Activated CD8-positive, alpha-beta memory T cell treated with anti-CD3 and anti-CD28 coated beads, Interleukin-2, amount 10 ng/mL, durations not matched to agents 7 days and 5 days (primary cell): ENCODE results near the gene ABL2. TPM values are rescaled to one million over a fixed set of nuclear protein-coding genes. Genes with fewer than 3 reads are reported as not detected.
"Not testable (repeated sequence)": the region's sequence is repeated elsewhere in the genome, so short reads cannot be mapped to it uniquely, and the experiment has no call there.

ENCODE experiments used
- ATAC-seq: fragments of 150-1000 bp; cut with Tn5 transposase; one replicate; pipeline ENCODE4 v1.10.0; 2021; ENCODE audit warnings: moderate library complexity
- CTCF ChIA-PET: fragments of 350-600 bp; sonication (Branson Sonifier 250); formaldehyde crosslinking; loops from one replicate; lab custom pipeline; 2021; ENCODE audit warnings: antibody characterized with exemption; lab: Charles Lee
- DNase-seq: peaks from one replicate; pipeline ENCODE4 v3.0.0-alpha.2; 2020
- H3K27ac Mint-ChIP-seq: one replicate; pipeline ENCODE4 v1.8.0; 2021; ENCODE audit warnings: mild to moderate bottlenecking, mixed read lengths
- H3K27me3 Mint-ChIP-seq: one replicate; pipeline ENCODE4 v1.8.0; 2021; ENCODE audit warnings: mixed read lengths
- H3K36me3 Mint-ChIP-seq: one replicate; pipeline ENCODE4 v1.8.0; 2021; ENCODE audit warnings: mild to moderate bottlenecking, mixed read lengths
- H3K4me1 Mint-ChIP-seq: one replicate; pipeline ENCODE4 v1.8.0; 2021; ENCODE audit warnings: mixed read lengths
- H3K4me3 Mint-ChIP-seq: one replicate; pipeline ENCODE4 v1.8.0; 2021; ENCODE audit warnings: mild to moderate bottlenecking, moderate library complexity, mixed read lengths
- H3K9me3 Mint-ChIP-seq: one replicate; pipeline ENCODE4 v1.8.0; 2022; ENCODE audit warnings: low read depth, mixed read lengths
- total RNA-seq, 2 experiments: library from RNA; stranded (reverse); gene quantifications; one replicate each; pipeline ENCODE4 v1.2.3, GENCODE V29; 2021

ABL2 gene
- total RNA-seq, 2 experiments from 2014 or later = 7.8 to 8.0 TPM

DNA sequence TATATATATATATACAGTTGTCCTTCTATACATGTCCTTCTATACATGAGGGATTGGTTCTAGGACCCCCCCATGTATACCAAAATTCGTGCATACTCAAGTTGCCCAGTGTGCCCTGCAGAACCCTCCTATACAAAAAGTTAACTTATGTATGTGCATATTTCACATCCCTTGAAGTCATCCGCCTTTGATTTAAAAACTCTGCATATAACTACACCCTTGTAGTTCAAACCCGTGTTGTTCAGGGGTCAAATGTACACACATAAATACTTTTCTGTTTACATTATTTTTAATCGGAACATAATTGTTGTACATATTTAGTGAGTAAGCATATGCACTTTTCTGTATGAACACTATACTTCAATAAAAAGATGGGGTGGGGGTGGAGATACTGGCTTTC, 7.7 kb upstream of the ABL2 start:
- Mint-ChIP-seq H3K4me1 (no peaks in the 10 kb centered on the region), H3K36me3 (no peaks in the 10 kb centered on the region), H3K9me3 (no peaks in the 10 kb centered on the region), H3K27ac (no peak overlapping the region), H3K4me3 (no peak overlapping the region), H3K27me3 (peaks cover 2% of the 10 kb centered on the region)
- no peak for DNase-seq
- CTCF ChIA-PET = interaction anchor here (0.6 kb wide), 1 partner anchor 14 kb away, joined by 3 read pairs; no protein-coding TSS in a partner anchor
- ATAC-seq = no peak

DNA sequence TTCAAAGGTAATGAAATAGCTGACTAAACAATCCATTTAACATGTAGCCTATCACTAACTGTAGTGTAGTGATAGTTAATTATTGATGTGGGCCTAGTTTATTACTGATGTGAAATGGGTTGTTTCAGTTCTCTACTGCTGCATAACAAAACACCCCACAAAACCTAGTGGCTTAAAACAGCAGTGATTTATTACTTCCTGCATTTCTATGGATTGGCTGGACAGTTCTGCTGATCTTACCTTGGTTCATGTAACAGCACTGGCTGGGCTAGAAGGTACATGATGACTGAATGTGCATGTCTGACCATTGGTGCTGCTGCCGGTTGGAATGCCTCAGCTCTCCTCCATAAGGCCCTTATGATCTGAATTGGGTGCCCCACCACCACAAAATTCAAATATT, 5.4 kb upstream of the ABL2 start:
- no peak overlapping the region for H3K27ac Mint-ChIP-seq
- peaks cover 8% of the 10 kb centered on the region for H3K27me3 Mint-ChIP-seq
- no peaks in the 10 kb centered on the region for H3K9me3 Mint-ChIP-seq
- no peak for ATAC-seq
- CTCF ChIA-PET = no interaction called here
- H3K4me3 Mint-ChIP-seq = no peak overlapping the region
- H3K4me1 Mint-ChIP-seq = peaks cover 4% of the 10 kb centered on the region
- no peaks in the 10 kb centered on the region for H3K36me3 Mint-ChIP-seq
- DNase-seq = no peak

DNA sequence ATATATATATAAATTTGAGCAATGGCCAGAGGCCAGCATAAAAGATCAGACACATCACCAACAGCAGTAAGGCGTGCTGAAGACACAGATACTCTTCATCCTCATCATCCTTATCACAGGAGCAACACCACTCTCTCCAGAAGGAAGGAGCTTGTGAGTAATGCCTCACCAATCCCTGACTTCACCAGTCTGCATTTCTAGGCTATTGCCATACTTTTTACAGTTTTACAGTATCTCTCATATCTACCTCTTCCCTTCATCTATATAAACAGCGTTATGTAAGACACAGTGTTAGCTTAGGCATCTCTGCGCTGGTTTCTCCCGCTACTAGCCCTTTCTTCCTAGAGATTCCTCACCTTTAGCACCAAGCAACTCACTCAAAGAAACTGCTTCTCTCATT, 2.4 kb upstream of the ABL2 start:
- CTCF ChIA-PET = no interaction called here
- Mint-ChIP-seq H3K4me3 (no peak overlapping the region), H3K27me3 (peaks cover 8% of the 10 kb centered on the region), H3K27ac (no peak overlapping the region), H3K36me3 (peaks cover 4% of the 10 kb centered on the region), H3K9me3 (no peaks in the 10 kb centered on the region), H3K4me1 (peaks cover 19% of the 10 kb centered on the region)
- ATAC-seq (no peak), DNase-seq (no peak)

DNA sequence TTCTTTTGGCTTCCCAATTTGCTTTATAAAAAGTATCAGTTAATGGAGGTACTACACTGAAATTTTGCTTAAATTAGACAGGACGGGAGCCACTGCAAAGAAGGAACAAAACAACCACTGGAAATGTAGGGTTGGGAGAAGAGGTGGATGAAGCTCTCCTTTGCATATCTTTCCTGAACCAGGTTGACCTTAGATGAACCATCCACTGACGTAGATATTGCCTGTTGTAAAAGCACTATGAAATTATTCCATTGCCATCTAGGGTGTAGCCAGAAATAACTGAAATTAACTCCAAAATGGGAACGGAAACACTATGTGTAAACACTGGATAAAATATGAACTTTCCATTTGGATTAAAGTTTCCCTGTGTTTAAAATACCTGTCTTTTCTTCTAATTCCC, 1.2 kb upstream of the ABL2 start:
- DNase-seq = no peak
- no peaks in the 10 kb centered on the region for H3K9me3 Mint-ChIP-seq
- CTCF ChIA-PET = no interaction called here
- peaks cover 5% of the 10 kb centered on the region for H3K36me3 Mint-ChIP-seq
- no peak for ATAC-seq
- peaks cover 6% of the 10 kb centered on the region for H3K27me3 Mint-ChIP-seq
- H3K4me3 Mint-ChIP-seq = no peak overlapping the region
- peaks cover 19% of the 10 kb centered on the region for H3K4me1 Mint-ChIP-seq
- no peak overlapping the region for H3K27ac Mint-ChIP-seq

DNA sequence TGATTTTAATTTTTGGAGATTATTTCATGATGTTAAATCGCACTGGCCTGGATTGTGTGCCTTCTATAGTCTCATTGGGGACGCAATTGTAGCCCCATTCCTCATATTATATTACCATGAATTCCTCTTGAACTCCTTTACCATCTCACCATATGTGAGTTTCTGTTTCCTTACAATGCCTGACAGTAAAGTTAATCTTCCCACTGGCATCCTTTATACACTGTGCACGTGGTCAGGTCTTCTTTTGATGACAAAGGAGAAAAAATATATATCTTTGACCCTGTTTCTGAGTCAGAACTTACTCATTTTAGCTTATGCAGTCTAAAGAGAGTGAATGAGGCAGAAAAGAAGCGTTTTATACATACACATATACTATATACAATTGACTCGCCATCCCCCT, 774 bp upstream of the ABL2 start:
- H3K27me3 Mint-ChIP-seq = peaks cover 6% of the 10 kb centered on the region
- peaks cover 5% of the 10 kb centered on the region for H3K36me3 Mint-ChIP-seq

DNA sequence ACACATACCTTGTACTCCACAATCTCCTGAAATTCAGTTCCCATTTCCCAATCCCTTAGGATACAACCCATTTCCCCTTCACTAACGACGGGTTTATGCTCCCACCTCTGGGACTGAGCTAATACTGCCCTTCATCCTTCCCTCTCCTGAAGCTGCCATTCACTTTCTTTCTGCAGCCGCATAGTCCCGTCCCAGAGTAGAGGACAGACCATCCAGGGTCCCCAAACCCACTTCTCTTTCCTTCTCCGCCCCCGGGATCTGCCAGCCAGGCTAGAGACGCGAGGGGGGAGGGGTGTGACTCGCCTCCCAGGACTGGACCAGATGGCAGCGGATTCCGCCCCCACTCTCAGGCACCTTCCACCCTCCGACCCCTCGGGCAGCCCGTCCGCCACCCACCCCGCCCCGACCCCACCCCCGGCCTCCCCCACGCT, 679 bp downstream of the ABL2 start:
- H3K4me1 Mint-ChIP-seq = peaks cover 19% of the 10 kb centered on the region
- peaks cover 6% of the 10 kb centered on the region for H3K27me3 Mint-ChIP-seq
- peak overlapping the region; percentile 67 for H3K27ac Mint-ChIP-seq
- peaks cover 5% of the 10 kb centered on the region for H3K36me3 Mint-ChIP-seq
- H3K9me3 Mint-ChIP-seq = no peaks in the 10 kb centered on the region
- DNase-seq (no peak), ATAC-seq (peak; percentile 40)
- H3K4me3 Mint-ChIP-seq = peak overlapping the region; percentile 86
- CTCF ChIA-PET = interaction anchor here (1.1 kb wide), 1 partner anchor 225 kb away, joined by 5 read pairs; no protein-coding TSS in a partner anchor

More for the DNA sequence above, 774 bp upstream of the ABL2 start:
- Mint-ChIP-seq H3K4me1 (peaks cover 19% of the 10 kb centered on the region), H3K9me3 (no peaks in the 10 kb centered on the region), H3K4me3 (peak overlapping the region; percentile 86), H3K27ac (peak overlapping the region; percentile 12)
- ATAC-seq = no peak
- CTCF ChIA-PET = interaction anchor here (0.5 to 1.1 kb wide), 2 partner anchors 137 to 225 kb away, joined by 3 read pairs; no protein-coding TSS in a partner anchor
- no peak for DNase-seq

DNA sequence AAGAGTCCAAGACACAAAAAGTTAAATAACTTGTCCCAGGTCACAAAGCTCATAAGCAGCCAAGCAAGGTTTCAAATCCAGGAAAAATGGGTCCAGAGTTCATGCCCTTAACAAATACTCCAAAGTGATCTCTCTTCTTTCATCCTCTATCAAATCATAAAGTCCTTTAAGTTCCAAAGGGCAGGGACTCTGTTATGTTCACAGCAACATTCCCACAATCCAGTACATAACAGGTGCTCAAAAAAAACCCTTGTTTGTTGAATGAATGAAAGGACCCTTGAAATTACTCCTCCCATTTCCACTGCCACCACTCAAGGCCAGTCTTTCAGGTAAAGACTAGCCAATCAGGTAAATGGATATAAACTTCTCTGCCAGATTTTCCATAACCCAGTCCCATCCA, 2.7 kb downstream of the ABL2 start:
- Mint-ChIP-seq H3K9me3 (no peaks in the 10 kb centered on the region), H3K36me3 (peaks cover 7% of the 10 kb centered on the region), H3K27me3 (peaks cover 6% of the 10 kb centered on the region), H3K4me3 (no peak overlapping the region), H3K27ac (no peak overlapping the region), H3K4me1 (peaks cover 19% of the 10 kb centered on the region)
- CTCF ChIA-PET = interaction anchor here (1.8 kb wide), 1 partner anchor 148 kb away, joined by 4 read pairs; no protein-coding TSS in a partner anchor
- ATAC-seq = no peak
- DNase-seq = no peak

DNA sequence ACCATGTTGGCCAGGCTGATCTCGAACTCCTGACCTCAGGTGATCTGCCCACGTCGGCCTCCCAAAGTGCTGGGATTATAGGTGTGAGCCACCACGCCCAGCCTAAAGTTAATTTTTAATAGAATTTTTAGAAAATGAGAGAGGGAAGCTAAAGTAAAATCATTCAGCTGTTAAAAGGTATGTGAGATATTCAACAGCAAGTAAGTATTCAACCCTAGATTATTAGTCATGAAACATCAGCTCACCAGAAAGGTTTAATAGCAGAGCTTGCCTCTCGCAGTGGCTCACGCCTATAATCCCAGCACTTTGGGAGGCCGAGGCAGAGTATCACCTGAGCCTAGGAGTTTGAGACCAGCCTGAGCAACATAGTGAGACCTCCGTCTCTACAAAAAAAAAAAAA, 5.0 kb downstream of the ABL2 start:
- H3K36me3 Mint-ChIP-seq, H3K4me3 Mint-ChIP-seq, DNase-seq, H3K9me3 Mint-ChIP-seq, H3K27ac Mint-ChIP-seq, ATAC-seq, H3K27me3 Mint-ChIP-seq: not testable (repeated sequence)
- CTCF ChIA-PET = interaction anchor here (0.7 kb wide), 2 partner anchors 150 to 459 kb away, joined by 3 to 4 read pairs; no protein-coding TSS in a partner anchor
- H3K4me1 Mint-ChIP-seq = peaks cover 14% of the 10 kb centered on the region

DNA sequence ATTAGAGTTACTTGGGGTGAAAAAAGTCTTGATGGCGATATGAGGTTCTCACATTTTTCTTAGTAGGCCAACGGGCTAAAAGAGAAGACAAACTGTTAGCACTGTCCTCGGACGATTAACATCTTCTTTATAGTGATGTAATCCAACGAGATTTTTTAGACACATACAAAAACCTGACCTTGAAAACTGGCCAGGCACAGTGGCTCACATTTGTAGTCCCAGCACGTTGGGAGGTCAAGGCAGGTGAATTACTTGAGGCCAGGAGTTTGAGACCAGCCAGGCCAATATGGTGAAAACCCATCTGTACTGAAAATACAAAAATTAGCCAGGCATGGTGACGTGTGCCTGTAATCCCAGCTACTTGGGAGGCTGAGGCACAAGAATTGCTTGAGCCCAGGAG, 8.4 kb downstream of the ABL2 start:
- DNase-seq, H3K4me3 Mint-ChIP-seq, H3K27ac Mint-ChIP-seq, H3K36me3 Mint-ChIP-seq, ATAC-seq, H3K4me1 Mint-ChIP-seq, CTCF ChIA-PET, H3K27me3 Mint-ChIP-seq, H3K9me3 Mint-ChIP-seq: not testable (repeated sequence)

DNA sequence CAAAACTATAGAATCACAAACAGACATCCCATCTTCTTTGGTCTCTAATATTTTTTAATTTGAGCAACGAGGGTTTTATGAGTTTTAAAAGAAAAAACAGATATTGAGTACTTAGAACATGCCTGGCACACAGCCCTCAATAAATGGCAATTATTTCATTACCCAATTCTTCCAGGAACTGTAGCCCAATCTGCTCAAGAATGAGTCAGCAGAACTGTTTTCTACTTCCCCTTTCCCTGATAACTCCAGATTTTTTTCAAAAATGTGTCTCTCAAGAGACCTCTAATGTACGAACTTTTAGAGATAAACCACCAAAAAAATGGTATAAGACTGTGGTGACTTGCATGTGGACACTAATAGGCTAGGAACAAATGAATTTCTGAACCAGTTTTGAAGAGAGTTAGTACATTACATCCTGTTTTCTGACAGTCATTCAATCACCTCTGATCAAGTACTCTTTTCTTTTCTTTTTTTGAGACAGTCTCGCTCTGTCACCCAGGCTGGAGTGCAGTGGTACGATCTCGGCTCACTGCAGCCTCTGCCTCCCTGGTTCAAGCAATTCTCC, 11.5 kb downstream of the ABL2 start:
- no peak for DNase-seq
- H3K4me3 Mint-ChIP-seq = no peak overlapping the region
- peak overlapping the region; percentile 28 for H3K27ac Mint-ChIP-seq
- no peak for ATAC-seq
- H3K4me1 Mint-ChIP-seq = peaks cover 6% of the 10 kb centered on the region
- peaks cover 6% of the 10 kb centered on the region for H3K36me3 Mint-ChIP-seq
- CTCF ChIA-PET = no interaction called here
- no peaks in the 10 kb centered on the region for H3K9me3 Mint-ChIP-seq
- no peaks in the 10 kb centered on the region for H3K27me3 Mint-ChIP-seq

DNA sequence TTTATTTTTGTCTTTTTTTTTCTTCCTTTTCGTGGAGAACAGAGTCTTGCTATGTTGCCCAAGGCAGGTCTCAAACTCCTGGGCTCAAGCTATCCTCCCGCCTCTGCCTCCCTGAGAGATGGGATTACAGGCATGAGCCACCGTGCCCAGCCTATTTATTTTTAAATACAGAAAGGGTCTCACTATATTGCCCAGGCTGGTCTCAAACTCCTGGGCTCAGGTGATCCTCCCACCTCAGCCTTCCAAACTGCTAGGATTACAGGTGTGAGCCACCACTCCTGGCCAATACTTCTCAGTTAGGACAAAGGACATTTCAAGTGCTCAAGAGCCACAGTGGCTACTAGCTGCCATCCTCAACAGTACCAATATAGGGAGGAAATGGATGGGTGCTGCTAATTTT, 16.2 kb downstream of the ABL2 start:
- H3K4me3 Mint-ChIP-seq, H3K27ac Mint-ChIP-seq, H3K36me3 Mint-ChIP-seq, H3K27me3 Mint-ChIP-seq, ATAC-seq, DNase-seq, H3K4me1 Mint-ChIP-seq, H3K9me3 Mint-ChIP-seq: not testable (repeated sequence)
- CTCF ChIA-PET = interaction anchor here (1.1 kb wide), 1 partner anchor 83 kb away, joined by 3 read pairs; no protein-coding TSS in a partner anchor

DNA sequence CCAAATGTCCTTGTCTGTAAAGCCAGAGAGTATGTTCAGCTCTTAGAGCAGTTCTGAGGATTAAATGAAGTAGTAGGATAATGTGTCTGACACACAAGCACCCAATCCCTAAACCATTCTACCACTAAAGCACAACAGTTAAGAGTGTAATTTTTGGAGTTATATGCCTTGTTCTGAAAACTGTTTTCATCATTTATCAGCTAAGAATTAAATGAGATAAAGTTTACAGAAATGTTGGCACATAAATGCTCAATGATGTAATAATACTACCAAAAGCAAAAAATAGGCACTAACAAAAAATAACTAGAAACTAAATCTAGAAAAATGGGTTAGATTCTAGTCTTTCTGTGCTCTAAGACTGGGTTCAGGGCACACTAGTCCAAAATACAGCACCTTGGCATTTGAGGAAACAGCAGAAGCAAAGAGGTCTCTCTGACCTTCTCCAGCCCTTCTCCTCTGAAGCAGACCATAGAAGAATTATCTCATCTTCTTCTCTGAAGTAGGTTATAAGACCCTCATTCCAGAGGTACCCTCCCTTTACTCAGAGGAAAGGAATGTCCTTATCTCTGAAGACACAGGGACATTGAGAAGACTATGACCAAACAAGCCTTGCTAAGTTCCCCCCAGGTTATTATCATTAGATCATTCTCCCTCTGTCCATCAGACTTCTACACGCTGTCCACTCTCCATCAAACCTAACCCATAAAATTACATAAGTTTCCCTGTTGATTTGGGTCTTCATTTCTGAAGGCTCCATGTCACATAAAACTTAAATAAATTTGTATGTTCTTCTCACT, 20.6 kb downstream of the ABL2 start:
- Mint-ChIP-seq H3K36me3 (peaks cover 5% of the 10 kb centered on the region), H3K4me3 (no peak overlapping the region), H3K27me3 (no peaks in the 10 kb centered on the region), H3K9me3 (no peaks in the 10 kb centered on the region), H3K4me1 (peaks cover 4% of the 10 kb centered on the region), H3K27ac (no peak overlapping the region)
- ATAC-seq (no peak), DNase-seq (no peak)
- CTCF ChIA-PET = interaction anchor here (1.5 kb wide), 1 partner anchor 88 kb away, joined by 5 read pairs; no protein-coding TSS in a partner anchor

DNA sequence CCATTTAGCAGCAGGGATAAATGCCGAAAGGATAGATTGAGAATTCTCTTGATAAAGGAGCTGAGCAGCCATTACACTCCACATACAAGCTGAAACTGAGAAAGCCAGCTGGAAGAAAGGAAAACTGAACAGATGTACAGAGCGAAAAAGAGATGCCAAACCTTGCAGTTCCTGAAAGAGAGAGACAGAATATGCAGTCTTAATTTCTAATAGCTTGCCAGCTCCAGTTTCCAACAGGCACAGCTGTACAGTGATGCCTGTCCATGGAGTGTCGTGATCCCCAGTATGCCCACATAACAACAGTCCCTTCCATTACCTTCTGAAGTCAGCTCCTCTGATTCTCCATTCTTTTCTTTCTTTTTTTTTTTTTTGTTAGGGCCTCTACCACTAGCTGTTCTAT, 22.7 kb downstream of the ABL2 start:
- no peak for ATAC-seq
- DNase-seq = no peak
- Mint-ChIP-seq H3K27ac (no peak overlapping the region), H3K4me3 (no peak overlapping the region), H3K36me3 (peaks cover 2% of the 10 kb centered on the region), H3K4me1 (peaks cover 10% of the 10 kb centered on the region), H3K9me3 (no peaks in the 10 kb centered on the region), H3K27me3 (no peaks in the 10 kb centered on the region)
- CTCF ChIA-PET = interaction anchor here (1.3 to 1.8 kb wide), 2 partner anchors 9 to 86 kb away, joined by 3 to 4 read pairs; no protein-coding TSS in a partner anchor
